NCI-H524 treated with DMSO at 0.1 percent for 48 hours (cell line): ENCODE results near the gene CSF2RB.

Source experiments
- DNase-seq: peaks from one replicate; lab custom pipeline; 2025; lab: John Stamatoyannopoulos, UW

CSF2RB gene

DNA sequence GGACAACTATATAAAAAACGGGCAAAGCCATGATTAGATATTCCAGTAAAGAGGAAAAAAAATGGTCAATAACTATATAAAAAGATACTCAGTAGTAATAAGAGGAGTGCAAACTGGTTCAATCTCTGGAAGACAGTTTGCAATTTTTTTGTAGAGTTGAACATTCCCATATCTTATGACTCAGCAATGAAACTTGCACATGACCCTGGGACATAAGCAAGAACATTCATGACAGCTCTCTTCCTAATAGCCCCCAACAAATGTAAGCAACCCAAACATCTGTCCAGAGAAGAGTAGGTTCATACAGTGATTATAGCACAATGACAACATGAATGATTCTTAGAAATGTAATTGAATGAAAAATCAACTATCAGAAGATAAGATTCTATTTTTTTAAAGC lies 21.8 kb upstream of the CSF2RB start:
- DNase-seq = no peak

DNA sequence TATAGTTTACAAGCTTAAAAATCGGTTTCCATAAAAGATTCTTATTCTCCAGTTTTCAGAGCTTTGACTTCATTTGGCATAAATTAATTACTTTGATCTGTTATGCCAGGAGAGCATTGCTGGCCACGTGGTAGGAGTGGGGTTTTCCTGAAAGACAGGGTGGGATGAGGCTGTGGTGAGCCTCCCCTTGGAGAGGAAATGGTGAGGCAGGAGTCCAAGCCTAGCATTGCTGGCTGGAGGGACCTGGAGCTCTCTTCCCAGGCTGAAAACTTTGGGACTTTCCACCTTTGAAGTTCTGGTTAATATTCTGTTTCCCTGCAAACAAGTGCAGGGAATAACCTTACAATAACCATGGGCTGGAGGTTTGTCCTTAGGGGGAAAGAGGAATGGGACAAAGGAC lies 21.1 kb upstream of the CSF2RB start:
- DNase-seq = no peak

DNA sequence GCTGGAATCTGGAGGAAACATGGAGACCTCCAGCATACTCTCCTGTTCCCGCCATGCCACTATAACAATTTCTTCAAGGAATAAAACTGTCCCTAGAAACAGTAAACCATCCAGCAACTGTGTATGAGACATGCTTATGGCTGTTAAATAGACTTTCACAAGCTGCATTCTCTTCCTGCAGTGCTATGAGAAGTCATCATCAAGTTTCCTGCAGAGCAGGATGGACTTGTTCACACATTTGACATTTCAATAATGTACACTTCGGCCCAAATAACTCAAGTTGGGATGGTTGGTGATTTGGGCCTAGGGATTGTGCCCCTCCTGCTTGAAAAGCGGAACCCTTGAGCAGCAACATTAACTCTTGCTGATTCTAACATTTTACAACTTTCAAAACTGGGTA lies 20.2 kb upstream of the CSF2RB start:
- no peak for DNase-seq

DNA sequence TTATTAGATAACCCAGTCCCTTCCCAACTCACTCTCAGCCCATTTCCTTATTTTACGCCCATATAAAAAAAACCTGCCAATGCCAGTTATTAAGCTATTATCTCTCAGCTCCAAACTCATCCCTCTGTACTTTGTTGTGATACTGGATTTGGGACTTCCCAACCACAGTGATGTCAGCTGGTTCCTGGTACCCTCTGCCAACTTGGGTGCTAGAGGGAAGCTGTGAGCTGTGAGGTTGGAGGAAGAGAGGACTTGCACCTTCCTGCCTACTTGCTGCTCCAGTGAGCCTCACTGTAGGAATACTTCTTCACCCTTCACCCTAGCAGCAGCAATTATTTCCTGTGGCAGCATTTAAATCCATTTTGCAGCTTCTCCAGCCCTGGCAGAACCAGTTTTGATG lies 19.2 kb upstream of the CSF2RB start:
- DNase-seq = no peak

DNA sequence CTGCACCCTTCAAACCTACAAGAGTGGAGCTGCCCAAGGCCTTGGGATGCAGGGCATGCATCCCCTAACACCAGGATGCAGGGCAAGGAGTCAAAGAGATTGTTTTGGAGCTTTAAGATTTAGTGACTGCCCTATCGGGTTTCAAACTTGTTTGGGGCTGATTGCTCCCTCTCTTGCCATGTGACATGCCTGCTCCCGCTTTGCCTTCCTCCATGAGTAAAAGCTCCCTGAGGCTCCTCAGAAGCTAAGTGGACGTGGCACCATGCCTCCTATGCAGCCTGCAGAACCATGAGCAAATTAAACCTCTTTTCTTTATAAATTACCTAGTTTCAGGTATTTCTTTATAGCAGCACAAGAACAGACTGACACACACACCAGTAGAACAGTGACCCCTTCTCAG lies 15.8 kb upstream of the CSF2RB start:
- no peak for DNase-seq

DNA sequence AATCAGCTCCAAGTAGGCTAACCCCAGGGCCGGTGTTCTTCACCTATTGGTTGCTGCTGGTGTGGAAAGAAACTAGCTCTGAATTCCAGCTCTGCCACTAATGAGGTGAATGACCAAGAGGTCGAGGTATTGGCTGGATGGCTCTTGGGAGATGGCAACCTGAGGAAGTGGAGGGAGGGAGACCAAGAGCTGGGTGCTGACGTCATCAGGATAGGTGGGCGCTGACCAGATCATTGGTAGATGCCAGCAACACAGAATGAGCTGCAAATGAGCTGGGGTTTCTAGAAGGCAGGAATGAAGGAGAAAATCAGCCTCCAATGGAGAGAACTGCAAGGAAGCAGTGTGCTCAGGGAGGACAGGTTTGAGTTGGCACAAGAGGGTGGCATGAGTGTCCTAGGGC lies 14.7 kb upstream of the CSF2RB start:
- no peak for DNase-seq

DNA sequence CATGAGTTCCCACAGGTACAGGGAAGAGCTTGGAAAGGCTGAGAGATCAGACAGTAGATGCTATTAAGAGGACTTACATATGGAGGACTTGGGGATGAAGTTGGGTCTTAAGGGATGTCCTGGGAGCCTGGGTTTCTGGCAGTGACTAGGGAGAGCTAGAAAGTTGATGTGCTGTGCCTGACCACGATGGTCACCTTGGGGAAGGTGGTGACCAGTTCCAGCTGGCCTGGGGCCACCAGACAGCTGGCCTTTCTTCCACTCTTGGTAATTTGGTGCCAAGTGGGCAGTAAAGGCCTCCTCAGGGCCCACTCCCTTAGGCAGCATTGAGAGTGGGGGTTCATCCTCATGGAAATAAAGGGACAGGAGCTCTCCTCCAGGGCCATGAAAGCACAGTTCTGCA lies 13.9 kb upstream of the CSF2RB start:
- no peak for DNase-seq

DNA sequence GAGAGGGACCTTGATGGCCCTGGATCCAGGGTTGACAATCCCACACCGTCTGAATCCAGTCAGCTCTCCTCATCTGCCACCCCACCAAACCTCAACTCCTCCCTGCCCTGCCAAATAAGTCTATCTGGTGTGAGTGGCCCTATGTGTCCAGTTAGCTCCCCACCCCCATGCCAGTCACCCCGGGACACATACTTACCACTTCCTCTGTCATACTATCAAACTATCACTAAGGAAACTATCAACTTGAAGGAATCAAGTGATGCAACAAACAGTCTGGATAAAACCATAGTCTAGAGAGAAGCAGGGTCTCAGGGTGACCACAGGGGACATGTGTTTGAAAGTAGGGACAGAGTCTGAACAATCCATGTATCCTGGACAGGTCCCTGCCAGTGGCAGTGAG lies 13.2 kb upstream of the CSF2RB start:
- no peak for DNase-seq

DNA sequence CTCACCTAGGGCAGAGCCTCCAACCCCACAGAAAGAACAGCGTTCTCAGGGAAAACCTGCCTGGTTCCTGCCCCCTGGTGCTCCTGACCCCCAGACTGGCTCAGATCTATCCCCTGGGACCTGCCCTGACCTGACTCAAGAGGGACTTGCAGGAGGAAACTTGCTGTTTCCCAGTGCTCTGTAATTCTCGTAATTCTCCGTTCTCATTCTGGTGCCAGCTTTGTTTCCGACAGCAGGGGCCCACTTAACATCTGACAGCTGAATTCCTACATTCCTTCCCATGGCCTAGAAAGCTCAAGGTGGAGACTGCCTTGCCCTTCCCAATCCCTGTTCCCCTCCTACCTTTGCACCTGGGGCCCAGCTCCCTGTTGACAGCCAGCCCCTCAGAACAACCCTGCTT lies 12.5 kb upstream of the CSF2RB start:
- no peak for DNase-seq

DNA sequence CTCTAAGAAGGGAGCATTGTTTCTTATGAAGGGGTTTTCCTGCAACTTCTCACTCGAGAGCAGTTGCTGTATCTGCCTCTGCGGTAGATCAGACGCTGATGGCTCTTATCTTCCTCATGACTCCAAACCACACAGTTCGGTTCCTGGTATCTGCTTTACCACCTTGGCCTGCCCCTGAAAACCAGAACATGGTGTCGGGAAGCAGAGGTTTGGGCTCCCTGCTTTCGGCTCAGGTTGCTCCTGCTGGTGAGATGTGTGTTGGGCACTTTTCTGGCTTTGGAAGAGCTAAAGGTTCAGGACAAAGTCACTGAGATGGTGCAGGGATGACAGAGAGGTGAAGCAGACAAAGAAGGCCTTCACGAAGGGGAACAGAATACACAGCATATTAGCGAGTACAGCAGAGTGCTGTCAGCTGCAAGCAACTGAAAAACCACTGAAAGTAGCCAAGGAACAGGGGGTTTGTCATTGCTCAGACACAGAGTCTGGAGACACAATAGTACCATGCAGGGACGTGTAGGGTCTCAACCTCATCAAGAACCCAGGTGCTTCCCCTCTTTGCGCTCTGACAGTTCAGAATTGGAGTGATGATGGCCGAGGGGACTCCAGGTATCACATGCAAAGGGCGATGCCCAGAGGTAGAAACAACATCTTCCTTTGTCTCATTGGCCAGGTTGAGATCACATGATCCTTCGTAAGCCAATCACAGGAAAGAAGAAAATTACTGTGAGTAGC lies 11.9 kb upstream of the CSF2RB start:
- DNase-seq = no peak

DNA sequence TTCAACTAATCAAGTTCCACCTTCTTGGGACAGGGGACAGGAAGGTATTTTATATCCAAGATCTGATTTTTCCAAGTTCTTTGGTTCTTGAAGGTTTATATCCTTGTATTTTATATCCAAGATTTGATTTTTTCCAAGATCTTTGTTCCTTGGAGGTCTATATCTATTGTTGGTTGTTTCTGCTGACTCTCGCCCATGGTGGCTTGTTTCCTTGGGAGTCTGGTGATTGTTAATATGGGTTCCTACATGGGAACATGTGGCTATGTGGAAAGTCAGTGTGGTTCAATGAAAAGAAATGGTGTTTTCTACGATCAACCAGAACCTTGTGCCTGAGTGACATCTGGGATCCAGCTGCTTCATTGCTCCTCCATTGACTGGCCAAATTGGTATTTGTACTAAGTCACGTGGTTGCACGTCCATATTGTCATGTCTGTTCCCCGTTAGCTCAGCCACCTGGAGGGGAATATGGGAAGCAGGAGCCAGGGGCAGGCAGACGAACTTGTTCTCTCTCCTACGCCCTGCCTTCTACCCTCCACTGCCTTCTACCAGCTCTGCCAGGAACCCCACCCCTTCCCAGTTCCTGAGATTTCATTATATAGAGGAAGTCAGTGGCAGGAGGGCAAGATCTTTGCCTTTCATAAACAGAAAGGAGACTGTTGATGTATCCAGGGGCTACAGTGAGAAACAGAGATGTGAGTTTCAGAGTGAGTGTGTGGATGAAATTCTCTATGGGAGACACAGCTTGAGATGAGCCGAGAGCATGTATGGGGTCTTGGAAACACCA lies 11.1 kb upstream of the CSF2RB start:
- DNase-seq = no peak

DNA sequence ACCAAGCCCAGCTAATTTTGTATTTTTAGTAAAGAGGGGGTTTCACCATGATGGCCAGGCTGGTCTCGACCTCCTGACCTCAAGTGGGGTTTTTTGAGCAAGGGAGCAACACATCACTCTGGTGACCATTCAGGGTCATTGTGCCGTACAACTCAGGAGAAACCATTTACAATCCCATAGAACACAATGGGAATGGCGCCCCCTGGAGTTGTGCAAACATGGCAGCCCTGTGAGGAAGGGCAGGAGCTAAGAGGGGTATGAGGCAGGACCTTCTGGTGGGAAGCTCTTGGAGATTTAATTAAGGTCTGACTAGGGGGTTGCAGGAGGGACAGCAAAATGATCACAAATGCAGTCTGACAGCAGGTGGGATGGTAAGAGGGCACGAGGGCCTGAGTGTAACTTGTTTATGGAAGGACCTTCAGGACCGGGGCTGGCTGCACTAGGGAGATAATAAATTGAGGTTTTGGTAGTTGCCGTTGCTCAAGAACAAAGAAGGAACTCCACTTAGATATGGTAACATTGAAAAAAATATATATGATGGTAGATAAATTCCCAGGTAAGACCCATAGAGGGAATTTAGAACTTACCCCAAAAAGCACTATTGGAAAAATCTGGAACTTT lies 9.1 kb upstream of the CSF2RB start:
- DNase-seq = no peak

DNA sequence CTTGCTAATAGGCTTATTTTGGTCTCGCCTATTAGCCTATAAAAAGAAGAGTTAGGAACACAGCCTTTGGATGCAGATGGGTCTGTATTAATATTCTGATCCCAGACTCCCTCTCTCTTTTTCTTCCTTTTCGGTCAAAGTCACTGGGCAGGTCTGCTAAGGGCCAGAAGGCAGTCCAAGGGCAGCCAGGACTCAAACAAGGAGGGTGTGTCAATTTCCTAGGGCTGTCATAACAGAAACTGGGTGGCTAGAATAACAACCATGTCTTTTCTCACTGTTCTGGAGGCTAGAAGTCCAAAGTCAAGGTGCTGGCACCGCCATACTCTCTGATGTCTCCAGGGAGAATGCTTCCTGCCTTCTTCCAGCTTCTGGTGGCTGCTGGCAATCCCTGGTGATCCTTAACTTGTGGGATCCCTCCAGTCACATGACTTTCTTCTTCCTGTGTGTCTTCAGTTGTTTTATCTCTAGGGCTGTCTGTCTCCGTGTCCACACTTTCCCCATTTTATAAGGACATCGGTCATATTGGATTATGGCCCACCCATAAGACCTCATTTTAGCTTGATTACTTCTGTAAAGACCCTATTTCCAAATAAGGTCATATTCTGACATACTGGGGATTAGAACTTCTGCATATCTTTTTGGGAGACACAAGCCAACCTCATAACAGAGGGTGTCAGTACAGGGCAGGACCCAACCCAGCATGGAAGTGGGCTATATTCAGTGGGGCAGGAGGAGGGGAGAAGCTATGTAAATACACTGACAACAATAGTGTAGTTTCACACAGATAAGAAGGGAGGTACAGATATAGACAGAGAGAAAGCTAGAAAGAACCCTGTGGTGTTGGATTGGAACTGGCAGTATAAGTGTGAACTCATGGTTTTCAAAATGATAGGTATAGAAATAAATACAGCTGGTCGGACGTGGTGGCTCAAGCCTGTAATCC lies 5.9 kb upstream of the CSF2RB start:
- no peak for DNase-seq

DNA sequence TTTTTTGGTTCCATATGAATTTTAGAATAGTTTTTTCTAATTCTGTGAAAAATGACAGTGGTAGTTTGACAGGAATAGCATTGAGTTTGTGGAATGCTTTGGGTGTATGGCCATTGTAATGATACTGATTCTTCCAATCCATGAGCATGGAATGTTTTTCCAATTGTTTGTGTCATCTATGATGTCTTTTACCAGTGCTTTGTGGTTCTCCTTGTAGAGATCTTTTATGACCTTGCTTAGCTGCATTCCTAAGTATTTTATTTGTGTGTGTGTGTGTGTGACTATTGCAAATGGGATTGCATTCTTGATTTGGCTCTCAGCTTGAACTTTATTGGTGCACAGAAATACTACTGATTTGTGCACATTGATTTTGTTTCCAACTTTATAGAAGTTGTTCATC lies 3.0 kb upstream of the CSF2RB start:
- no peak for DNase-seq

DNA sequence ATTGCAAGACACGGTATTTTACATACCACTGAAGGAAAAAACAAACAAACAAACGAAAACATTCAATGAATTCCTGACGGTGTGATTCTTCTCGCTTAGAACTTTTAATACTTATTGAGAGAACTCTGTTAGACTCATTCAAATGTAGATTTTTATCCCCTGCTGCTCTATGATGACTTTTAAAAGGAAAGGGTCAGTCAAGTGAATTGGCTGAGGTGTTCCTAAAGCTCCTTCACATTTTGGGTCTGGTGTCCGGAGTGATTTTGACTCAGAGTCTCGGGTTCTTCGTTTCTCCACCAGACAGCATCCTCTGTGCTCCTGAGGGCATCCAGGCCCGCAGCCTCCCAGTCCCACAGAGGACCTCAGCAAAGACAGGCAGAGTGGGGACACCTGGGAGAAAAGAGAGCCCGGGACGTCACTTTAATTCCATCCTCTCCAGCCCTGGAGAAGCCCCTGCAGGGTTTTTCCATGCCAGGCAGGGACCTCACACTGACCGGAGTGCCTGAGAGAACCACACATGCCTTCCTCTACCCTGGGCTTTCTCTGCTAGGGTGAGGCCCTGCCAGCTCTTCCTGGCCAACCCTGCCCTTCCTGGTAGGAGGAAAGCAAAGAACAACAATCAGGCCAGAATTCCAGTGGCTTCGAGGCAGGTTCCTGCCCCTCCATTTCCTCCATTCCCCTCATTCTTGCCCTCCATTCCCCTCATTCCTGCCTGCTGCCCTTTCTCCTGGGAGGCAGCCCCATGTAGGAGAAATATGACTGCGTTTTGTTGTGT lies 1.4 kb upstream of the CSF2RB start:
- DNase-seq = no peak

DNA sequence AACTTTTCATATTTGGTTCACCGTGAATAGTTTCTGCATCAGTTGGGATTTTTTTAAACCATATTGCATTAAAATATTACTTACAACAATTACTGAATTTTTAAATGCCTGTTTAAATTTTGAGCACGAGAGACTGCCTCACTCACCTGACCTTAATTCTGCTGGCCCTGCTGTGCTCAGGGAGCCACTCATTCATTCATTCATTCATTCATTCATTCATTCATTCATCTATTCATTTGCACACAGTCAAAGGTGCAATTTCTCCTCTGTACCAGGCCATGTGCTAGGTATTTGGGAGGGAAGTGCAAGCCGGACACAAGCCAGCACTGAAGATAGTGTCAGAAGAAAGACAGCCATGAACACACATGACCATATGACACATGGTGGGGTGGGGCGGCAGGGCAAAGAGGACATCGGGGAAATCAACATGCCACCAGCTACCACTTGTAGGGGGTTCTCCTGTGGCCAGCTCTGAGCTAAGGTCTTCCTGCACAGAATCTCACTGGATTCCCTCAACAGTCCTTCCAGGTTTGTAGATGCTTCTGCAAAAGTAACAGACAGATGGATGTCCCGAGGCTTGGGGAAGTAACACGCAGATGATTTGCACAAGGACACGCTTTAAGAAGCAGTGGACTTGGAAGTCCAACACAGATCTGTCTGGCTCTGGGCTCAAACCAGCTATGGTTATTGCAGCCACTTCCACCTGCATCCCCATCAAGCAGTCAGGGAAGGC lies 568 bp upstream of the CSF2RB start:
- DNase-seq = no peak

DNA sequence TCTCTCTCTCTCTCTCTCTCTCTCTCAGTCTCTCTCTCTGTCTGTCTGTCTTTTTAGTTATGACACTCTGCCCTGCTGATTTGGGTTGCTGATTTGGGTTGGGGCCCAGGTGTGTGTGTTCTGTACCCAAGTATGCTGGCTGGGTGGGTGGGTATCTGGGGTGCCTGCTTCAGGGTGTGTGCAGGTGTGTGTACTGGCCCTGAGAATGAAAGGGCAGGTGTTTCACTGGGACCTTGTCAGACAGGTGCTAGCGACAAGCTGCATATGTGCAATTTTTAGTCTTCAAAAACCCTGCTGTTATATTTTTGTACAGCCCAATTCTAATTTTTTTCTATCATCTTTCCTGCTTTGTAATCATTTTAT lies 943 bp downstream of the CSF2RB start:
- DNase-seq = no peak

DNA sequence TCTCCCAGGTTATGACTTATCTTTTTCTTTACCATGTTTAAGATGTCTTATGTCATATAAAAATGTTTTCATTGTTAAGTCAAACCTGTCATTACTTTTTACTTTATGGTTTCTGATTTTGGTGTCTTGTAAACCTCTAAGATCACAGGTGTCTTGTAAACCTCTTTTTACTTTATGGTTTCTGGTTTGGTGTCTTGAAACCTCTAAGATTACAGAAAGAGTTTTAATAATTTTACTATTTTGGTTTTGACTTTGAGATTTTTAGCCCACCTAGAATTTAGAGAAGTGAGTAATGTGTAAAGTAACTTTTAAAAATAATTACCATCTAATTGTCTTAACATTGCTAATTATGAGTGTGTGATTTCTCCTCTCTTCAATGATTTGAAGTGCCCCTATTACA lies 2.6 kb downstream of the CSF2RB start:
- DNase-seq = no peak

DNA sequence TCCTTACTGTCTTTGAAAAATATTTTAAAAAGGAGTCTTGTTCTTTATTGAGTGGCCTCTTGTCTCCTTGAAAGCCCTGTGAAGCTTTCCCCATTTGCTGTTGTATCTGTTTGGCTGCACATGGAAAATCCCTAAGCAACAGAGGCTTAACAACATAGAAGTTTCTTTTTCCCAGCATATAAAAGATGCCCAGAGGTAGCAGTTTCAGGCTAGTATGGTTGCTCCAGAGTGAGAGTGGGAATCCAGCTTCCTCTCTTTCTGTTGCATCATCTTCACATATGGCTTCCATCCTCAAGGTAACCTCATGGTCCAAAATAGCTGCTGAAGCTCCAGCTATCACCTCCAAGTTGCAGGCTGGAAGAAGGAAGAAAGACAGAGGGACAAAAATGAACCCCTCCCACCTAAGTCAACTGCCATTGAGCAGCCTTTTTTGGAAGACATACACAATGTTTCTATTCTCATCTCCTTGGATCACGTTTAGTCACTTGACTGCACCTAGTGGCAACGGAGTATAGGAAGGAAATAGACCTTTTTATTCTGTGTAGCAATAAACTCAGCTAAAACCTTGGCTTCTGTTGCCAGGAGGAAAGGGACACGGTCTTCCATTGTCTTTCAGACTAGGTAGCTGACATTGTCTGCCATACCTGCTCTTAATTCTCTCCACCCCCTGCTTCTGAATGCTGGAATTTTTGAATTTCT lies 5.3 kb downstream of the CSF2RB start:
- DNase-seq = no peak
